SK-N-SH (cell line): ENCODE measurements around the gene MEIOC. TPM values are rescaled to one million over a fixed set of nuclear protein-coding genes. Genes with fewer than 3 reads are reported as not detected.

ENCODE experiments used
- CTCF ChIA-PET: fragments of 300-600, 350-600 bp; formaldehyde crosslinking; extraction: SDS; loops from one replicate; lab custom pipeline; 2021; lab: Yijun Ruan, JAX
- POLR2A ChIA-PET: fragments of 350-600 bp; sonication (Branson Sonifier 250); formaldehyde crosslinking; extraction: SDS; loops from one replicate; lab custom pipeline; 2020; ENCODE audit warnings: antibody characterized with exemption, inconsistent platforms; lab: Yijun Ruan, JAX
- DNase-seq: peaks from one replicate; pipeline ENCODE4 v3.0.0; 2012
- H2AFZ ChIP-seq: fragments of 200-600 bp; sonication (generic); 2 replicates; pipeline ENCODE4 v1.8.1; 2016; ENCODE audit warnings: antibody characterized with exemption, mild to moderate bottlenecking, low read depth
- H3F3A ChIP-seq: fragments of 200-600 bp; sonication (generic); replicated peaks from 2 replicates; pipeline ENCODE3; 2016; ENCODE audit warnings: antibody characterized with exemption, mild to moderate bottlenecking; ENCODE audit not compliant: insufficient read depth
- H3K27ac ChIP-seq, 2 experiments: fragments of 200-500 bp in 1 of 2; fragments of 200-600 bp in 1 of 2; sonication (Bioruptor generic) in 1 of 2; sonication (generic), shearing (Covaris generic) in 1 of 2; 2 replicates each; pipeline versions ENCODE4 v1.5.1 to v1.6.1; 2014 to 2016; ENCODE audit warnings: low read depth in 2 of 2, inconsistent platforms in 1 of 2, low read length in 1 of 2, mild to moderate bottlenecking in 1 of 2, mixed read lengths in 1 of 2
- H3K27me3 ChIP-seq: fragments of 200-600 bp; sonication (generic), shearing (Covaris generic); 2 replicates; pipeline ENCODE4 v1.6.1; 2016; ENCODE audit warnings: mixed run types; ENCODE audit not compliant: insufficient read depth
- H3K36me3 ChIP-seq, 2 experiments: fragments of 200-500 bp in 1 of 2; fragments of 200-600 bp in 1 of 2; sonication (Bioruptor generic) in 1 of 2; sonication (generic) in 1 of 2; replicated peaks in 1 of 2; 2 replicates each; pipeline versions ENCODE3 to v1.5.1; 2014 to 2016; ENCODE audit warnings: low read length in 1 of 2, mild to moderate bottlenecking in 1 of 2; ENCODE audit not compliant: insufficient read depth in 2 of 2, control insufficient read depth in 1 of 2
- H3K4me1 ChIP-seq, 2 experiments: fragments of 200-500 bp in 1 of 2; fragments of 200-600 bp in 1 of 2; sonication (Bioruptor generic) in 1 of 2; sonication (generic), shearing (Covaris generic) in 1 of 2; 2 replicates each; pipeline versions ENCODE4 v1.5.1 to v1.6.1; 2014 to 2016; ENCODE audit warnings: low read depth in 1 of 2, low read length in 1 of 2, mixed run types in 1 of 2; ENCODE audit not compliant: insufficient read depth in 2 of 2, control insufficient read depth in 1 of 2
- H3K4me2 ChIP-seq: fragments of 200-600 bp; sonication (generic), shearing (Covaris generic); 2 replicates; pipeline ENCODE4 v1.6.1; 2017; ENCODE audit warnings: mixed run types
- H3K4me3 ChIP-seq, 2 experiments: fragments of 200-500 bp in 1 of 2; fragments of 200-600 bp in 1 of 2; sonication (Bioruptor generic) in 1 of 2; sonication (generic), shearing (Covaris generic) in 1 of 2; 2 replicates each; pipeline versions ENCODE4 v1.5.1 to v1.8.1; 2014 to 2016; ENCODE audit warnings: low read depth in 2 of 2, inconsistent platforms in 1 of 2, low read length in 1 of 2, mild to moderate bottlenecking in 1 of 2, mixed read lengths in 1 of 2, moderate library complexity in 1 of 2
- H3K79me2 ChIP-seq: fragments of 200-600 bp; sonication (generic); 2 replicates; pipeline ENCODE4 v1.8.1; 2017; ENCODE audit warnings: mild to moderate bottlenecking; ENCODE audit not compliant: insufficient read depth
- H3K9ac ChIP-seq: fragments of 200-600 bp; sonication (generic); 2 replicates; pipeline ENCODE4 v1.6.1; 2017; ENCODE audit warnings: mixed run types
- H3K9me2 ChIP-seq: fragments of 200-600 bp; sonication (generic); 2 replicates; pipeline ENCODE4 v1.6.1; 2017; ENCODE audit warnings: mixed run types
- H3K9me3 ChIP-seq: fragments of 200-600 bp; sonication (generic); 2 replicates; pipeline ENCODE4 v1.6.1; 2017; ENCODE audit warnings: mixed run types, mild to moderate bottlenecking, moderate library complexity
- H4K20me1 ChIP-seq: fragments of 200-600 bp; sonication (generic); 2 replicates; pipeline ENCODE4 v1.6.1; 2017; ENCODE audit warnings: mild to moderate bottlenecking, mixed run types; ENCODE audit not compliant: insufficient read depth
- CHD2 ChIP-seq: fragments of 150-350 bp; IDR thresholded peaks from 2 replicates; pipeline ENCODE4 v1.6.1; 2018; ENCODE audit warnings: low read length; ENCODE audit not compliant: partially characterized antibody
- CTCF ChIP-seq: fragments of 200-600 bp; sonication (generic); IDR thresholded peaks from 2 replicates; pipeline ENCODE4 v1.6.1; 2017; ENCODE audit warnings: antibody characterized with exemption, mild to moderate bottlenecking, moderate library complexity
- ELF1 ChIP-seq: IDR thresholded peaks from 2 replicates; pipeline ENCODE4 v1.4.0; 2012
- EP300 ChIP-seq, 2 experiments: IDR thresholded peaks; 2 replicates each; pipeline versions ENCODE4 v1.4.0 to v1.6.1; 2012; ENCODE audit warnings: borderline replicate concordance in 1 of 2, low read depth in 1 of 2, low read length in 1 of 2
- EZH2phosphoT487 ChIP-seq: fragments of 200-600 bp; sonication (generic); IDR thresholded peaks from 2 replicates; pipeline ENCODE4 v1.6.1; 2017; ENCODE audit warnings: low read depth, mixed run types, mild to moderate bottlenecking, antibody characterized with exemption, moderate library complexity, borderline replicate concordance
- FOSL2 ChIP-seq: IDR thresholded peaks from 2 replicates; pipeline ENCODE4 v1.4.0; 2012; ENCODE audit warnings: low read depth, mild to moderate bottlenecking, moderate library complexity, borderline replicate concordance
- FOXJ3 ChIP-seq: sonication (generic); formaldehyde crosslinking; IDR thresholded peaks from 2 replicates; pipeline ENCODE4 v1.5.1; 2020; ENCODE audit warnings: mild to moderate bottlenecking, missing genetic modification reagents
- FOXM1 ChIP-seq: IDR thresholded peaks from 2 replicates; pipeline ENCODE4 v1.4.0; 2012; ENCODE audit warnings: low read depth, mild to moderate bottlenecking
- GABPA ChIP-seq: IDR thresholded peaks from 2 replicates; pipeline ENCODE4 v1.4.0; 2012; ENCODE audit warnings: low read depth, mild to moderate bottlenecking
- GATA2 ChIP-seq: sonication (generic); formaldehyde crosslinking; IDR thresholded peaks from 2 replicates; pipeline ENCODE4 v1.5.0; 2020; ENCODE audit warnings: mild to moderate bottlenecking, missing genetic modification reagents
- JUND ChIP-seq: IDR thresholded peaks from 2 replicates; pipeline ENCODE4 v1.4.0; 2012
- MAX ChIP-seq: IDR thresholded peaks from 2 replicates; pipeline ENCODE4 v1.4.0; 2012; ENCODE audit warnings: low read depth
- MXI1 ChIP-seq: IDR thresholded peaks from 2 replicates; pipeline ENCODE4 v1.6.1; 2012; ENCODE audit warnings: mild to moderate bottlenecking, low read depth, low read length, improper control_type of control experiment
- RFX5 ChIP-seq: IDR thresholded peaks from 2 replicates; pipeline ENCODE4 v1.6.1; 2012; ENCODE audit warnings: mild to moderate bottlenecking, improper control_type of control experiment, low read length
- RXRA ChIP-seq: IDR thresholded peaks from 2 replicates; pipeline ENCODE4 v1.4.0; 2012; ENCODE audit warnings: low read depth, mild to moderate bottlenecking, borderline replicate concordance
- SMC3 ChIP-seq: IDR thresholded peaks from 2 replicates; pipeline ENCODE4 v1.6.1; 2012; ENCODE audit warnings: low read depth, low read length, improper control_type of control experiment
- TAF1 ChIP-seq: IDR thresholded peaks from 2 replicates; pipeline ENCODE4 v1.6.1; 2012; ENCODE audit warnings: low read depth, mild to moderate bottlenecking, low read length, moderate library complexity, borderline replicate concordance
- YY1 ChIP-seq: IDR thresholded peaks from 2 replicates; pipeline ENCODE4 v1.4.0; 2012; ENCODE audit warnings: low read depth, mild to moderate bottlenecking
- WGBS: methylation state at CpG from one replicate; pipeline ENCODE4 v1.1.6; 2017; ENCODE audit warnings: low lambda C conversion rate; 5-methylcytosine and 5-hydroxymethylcytosine counted together
- polyA plus RNA-seq, 3 experiments: library from polyadenylated mRNA; depleted of rRNA; stranded (reverse); fragments of >200 nt; gene quantifications; 2 replicates each; pipeline ENCODE4 v1.2.3, GENCODE V29; 2012
- TF ChIP-seq, protein P1 (sequence below): fragments of 150-350 bp; IDR thresholded peaks from 2 replicates; pipeline ENCODE4 v1.6.1; 2017; ENCODE audit warnings: antibody characterized with exemption, low read length, low read depth, borderline replicate concordance
- TF ChIP-seq, protein P2 (sequence below): IDR thresholded peaks from 2 replicates; pipeline ENCODE4 v1.4.0; 2012; ENCODE audit warnings: low read depth, borderline replicate concordance
- TF ChIP-seq, protein P3 (sequence below): IDR thresholded peaks from 2 replicates; pipeline ENCODE4; 2012

The MEIOC gene
- polyA plus RNA-seq, 1 of the 3 experiments (the other 2 are of a cell fraction), result 1.3 TPM

DNA sequence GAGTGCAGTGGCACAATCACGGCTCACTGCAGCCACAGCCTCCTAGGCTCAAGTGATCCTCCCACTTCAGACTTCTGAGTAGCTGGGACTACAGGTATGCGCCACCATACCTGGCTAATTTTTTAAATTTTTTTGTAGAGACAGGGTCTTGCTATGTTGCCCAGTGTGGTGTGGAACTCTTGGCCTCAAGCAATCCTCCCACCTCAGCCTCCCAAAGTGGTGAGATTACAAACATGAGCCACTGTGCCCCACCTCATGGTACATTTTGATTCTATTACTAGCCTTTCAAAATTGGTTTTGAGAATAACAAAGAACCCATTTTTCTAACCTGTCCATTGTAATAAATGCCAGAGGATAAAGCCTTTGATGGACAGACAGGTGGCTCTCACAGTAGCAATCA, 31.9 kb downstream of the MEIOC start:
- Histone ChIP-seq H3K4me3 (peak overlapping the region in 1 of 2 experiments; percentile 78; a peak in 1 of 4 replicates), H3K9me3 (no peaks in the 10 kb centered on the region), H3K4me1 (peaks cover 0 to 7% of the 10 kb centered on the region in 2 experiments; a peak in 1 of 4 replicates), H3K9me2 (no peaks in the 10 kb centered on the region), H3K79me2 (peaks cover 38% of the 10 kb centered on the region), H3K36me3 (peaks cover 3 to 12% of the 10 kb centered on the region in 2 experiments), H4K20me1 (no peaks in the 10 kb centered on the region), H3K27me3 (no peaks in the 10 kb centered on the region), H2AFZ (no peak overlapping the region), H3K9ac (no peak overlapping the region), H3K27ac (no peak overlapping the region), H3K4me2 (peak overlapping the region; percentile 92)
- no peak for DNase-seq
- CTCF ChIA-PET, result interaction anchor here (2.1 kb wide), 1 partner anchor 16 kb away, joined by 13 read pairs; no protein-coding TSS in a partner anchor
- POLR2A ChIA-PET, result no interaction called here
- 83% methylated on average over 2 of the region's 2 CpGs for WGBS
- no peak for TF ChIP-seq GATA2 (CRISPR knock-in tag)
- TF ChIP-seq MXI1, result no peak
- TF ChIP-seq TAF1, result no peak
- no peak for TF ChIP-seq EP300 (IDR thresholded peaks at IDR 0.05; ENCODE audit: borderline replicate concordance in 1 of 2, low read depth in 1 of 2, low read length in 1 of 2)
- TF ChIP-seq, all 33 proteins: peak for 0
- H3F3A ChIP-seq, result peaks cover 7% of the 10 kb centered on the region

GRCh38 chr17:44688675-44689476, 32.6 kb downstream of the MEIOC start:
- H3K9me2 ChIP-seq, result no peaks in the 10 kb centered on the region
- H3K27me3 ChIP-seq, result no peaks in the 10 kb centered on the region
- peaks cover 7% of the 10 kb centered on the region for H3F3A ChIP-seq
- 4% methylated on average over 13 of the region's 13 CpGs for WGBS
- H3K4me1 ChIP-seq, result peaks cover 0 to 7% of the 10 kb centered on the region in 2 experiments; a peak in 1 of 4 replicates
- no peaks in the 10 kb centered on the region for H4K20me1 ChIP-seq
- no peaks in the 10 kb centered on the region for H3K9me3 ChIP-seq
- peak overlapping the region; percentile 78 to 84 for H3K4me3 ChIP-seq
- H2AFZ ChIP-seq, result peak overlapping the region; percentile 94
- H3K27ac ChIP-seq, result peak overlapping the region; percentile 78 to 87; a peak in 3 of 4 replicates
- ChIA-PET CTCF (interaction anchor here (2.1 kb wide), 1 partner anchor 17 kb away, joined by 13 read pairs; no protein-coding TSS in a partner anchor), POLR2A (interaction anchor here (0.6 kb wide), 1 partner anchor 502 kb away, joined by 3 read pairs; the partner anchor contains the start of gene TMUB2)
- peak overlapping the region; percentile 85 for H3K9ac ChIP-seq
- peaks cover 37% of the 10 kb centered on the region for H3K79me2 ChIP-seq
- DNase-seq, result no peak
- peaks cover under 1 to 6% of the 10 kb centered on the region in 2 experiments for H3K36me3 ChIP-seq
- peak overlapping the region; percentile 92 for H3K4me2 ChIP-seq
- TF ChIP-seq SMC3 (no peak), ELF1 (no peak), TAF1 (no peak), FOXJ3 (CRISPR knock-in tag) (no peak), FOXM1 (no peak), FOSL2 (no peak), RXRA (no peak), JUND (no peak), CHD2 (no peak), YY1 (no peak), EZH2phosphoT487 (no peak), RFX5 (no peak), GABPA (no peak), MAX (no peak), GATA2 (CRISPR knock-in tag) (no peak), CTCF (no peak)
- TF ChIP-seq, protein P1, sequence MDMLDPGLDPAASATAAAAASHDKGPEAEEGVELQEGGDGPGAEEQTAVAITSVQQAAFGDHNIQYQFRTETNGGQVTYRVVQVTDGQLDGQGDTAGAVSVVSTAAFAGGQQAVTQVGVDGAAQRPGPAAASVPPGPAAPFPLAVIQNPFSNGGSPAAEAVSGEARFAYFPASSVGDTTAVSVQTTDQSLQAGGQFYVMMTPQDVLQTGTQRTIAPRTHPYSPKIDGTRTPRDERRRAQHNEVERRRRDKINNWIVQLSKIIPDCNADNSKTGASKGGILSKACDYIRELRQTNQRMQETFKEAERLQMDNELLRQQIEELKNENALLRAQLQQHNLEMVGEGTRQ, result no peak
- TF ChIP-seq, protein P2, sequence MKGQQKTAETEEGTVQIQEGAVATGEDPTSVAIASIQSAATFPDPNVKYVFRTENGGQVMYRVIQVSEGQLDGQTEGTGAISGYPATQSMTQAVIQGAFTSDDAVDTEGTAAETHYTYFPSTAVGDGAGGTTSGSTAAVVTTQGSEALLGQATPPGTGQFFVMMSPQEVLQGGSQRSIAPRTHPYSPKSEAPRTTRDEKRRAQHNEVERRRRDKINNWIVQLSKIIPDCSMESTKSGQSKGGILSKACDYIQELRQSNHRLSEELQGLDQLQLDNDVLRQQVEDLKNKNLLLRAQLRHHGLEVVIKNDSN, result no peak
- TF ChIP-seq, protein P3, sequence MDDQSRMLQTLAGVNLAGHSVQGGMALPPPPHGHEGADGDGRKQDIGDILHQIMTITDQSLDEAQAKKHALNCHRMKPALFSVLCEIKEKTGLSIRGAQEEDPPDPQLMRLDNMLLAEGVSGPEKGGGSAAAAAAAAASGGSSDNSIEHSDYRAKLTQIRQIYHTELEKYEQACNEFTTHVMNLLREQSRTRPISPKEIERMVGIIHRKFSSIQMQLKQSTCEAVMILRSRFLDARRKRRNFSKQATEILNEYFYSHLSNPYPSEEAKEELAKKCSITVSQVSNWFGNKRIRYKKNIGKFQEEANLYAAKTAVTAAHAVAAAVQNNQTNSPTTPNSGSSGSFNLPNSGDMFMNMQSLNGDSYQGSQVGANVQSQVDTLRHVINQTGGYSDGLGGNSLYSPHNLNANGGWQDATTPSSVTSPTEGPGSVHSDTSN, result no peak
